Neural progenitor cell (in vitro differentiated cells): ENCODE results near the gene CAPS2. TPM values are rescaled to one million over a fixed set of nuclear protein-coding genes. Genes with fewer than 3 reads are reported as not detected.

Experiments used
- DNase-seq: peaks from one replicate; pipeline ENCODE4 v3.0.0-alpha.2; 2016; ENCODE audit warnings: low spot score
- H2AFZ ChIP-seq: fragments of 200-600 bp; sonication (generic); replicated peaks from 2 replicates; pipeline ENCODE4 v1.6.1; 2016; ENCODE audit warnings: antibody characterized with exemption
- H3F3A ChIP-seq: fragments of 200-600 bp; sonication (generic); 2 replicates; pipeline ENCODE4 v1.6.1; 2016; ENCODE audit warnings: antibody characterized with exemption, low read depth
- H3K27ac ChIP-seq: fragments of 200-600 bp; sonication (generic); 2 replicates; pipeline ENCODE4 v1.5.1; 2016; ENCODE audit warnings: mild to moderate bottlenecking
- H3K27me3 ChIP-seq: fragments of 200-600 bp; sonication (generic); 2 replicates; pipeline ENCODE4 v1.6.1; 2016; ENCODE audit warnings: mild to moderate bottlenecking, moderate library complexity
- H3K36me3 ChIP-seq: fragments of 200-600 bp; sonication (generic); 2 replicates; pipeline ENCODE4 v1.5.1; 2016
- H3K4me1 ChIP-seq: fragments of 200-600 bp; sonication (generic); 2 replicates; pipeline ENCODE4 v1.6.1; 2016; ENCODE audit warnings: mixed run types
- H3K4me2 ChIP-seq: fragments of 200-600 bp; sonication (generic); 2 replicates; pipeline ENCODE4 v1.6.1; 2016
- H3K4me3 ChIP-seq: fragments of 200-600 bp; sonication (generic); 2 replicates; pipeline ENCODE4 v1.5.1; 2016
- H3K79me2 ChIP-seq: fragments of 200-600 bp; sonication (generic); 2 replicates; pipeline ENCODE4 v1.6.1; 2016; ENCODE audit warnings: low read depth
- H3K9ac ChIP-seq: fragments of 200-600 bp; sonication (generic); 2 replicates; pipeline ENCODE4 v1.6.1; 2016
- H3K9me3 ChIP-seq: fragments of 200-600 bp; sonication (generic); 2 replicates; pipeline ENCODE4 v1.5.1; 2016; ENCODE audit warnings: low read depth
- H4K20me1 ChIP-seq: fragments of 200-600 bp; sonication (generic); 2 replicates; pipeline ENCODE4 v1.6.1; 2016; ENCODE audit warnings: low read depth
- H3K27ac Mint-ChIP-seq: 3 replicates; pipeline ENCODE4 v1.8.0; 2021; ENCODE audit warnings: mixed read lengths
- H3K27me3 Mint-ChIP-seq: 2 replicates; pipeline ENCODE4 v1.8.0; 2022; ENCODE audit warnings: low read depth, mild to moderate bottlenecking, inconsistent platforms, moderate library complexity, mixed read lengths; ENCODE audit not compliant: insufficient read depth
- H3K36me3 Mint-ChIP-seq: 3 replicates; pipeline ENCODE4 v1.8.0; 2021; ENCODE audit warnings: mixed read lengths
- H3K4me1 Mint-ChIP-seq: 3 replicates; pipeline ENCODE4 v1.8.0; 2021; ENCODE audit warnings: mixed read lengths
- H3K4me3 Mint-ChIP-seq: 3 replicates; pipeline ENCODE4 v1.8.0; 2021; ENCODE audit warnings: mild to moderate bottlenecking, moderate library complexity, mixed read lengths
- H3K9me3 Mint-ChIP-seq: 3 replicates; pipeline ENCODE4 v1.8.0; 2020; ENCODE audit warnings: mixed read lengths
- EZH2 ChIP-seq: fragments of 200-600 bp; sonication (generic); IDR thresholded peaks from 2 replicates; pipeline ENCODE4 v1.6.1; 2017; ENCODE audit warnings: antibody characterized with exemption, mild to moderate bottlenecking, moderate library complexity
- EZH2phosphoT487 ChIP-seq: fragments of 200-600 bp; sonication (generic); IDR thresholded peaks from 2 replicates; pipeline ENCODE4 v1.6.1; 2017; ENCODE audit warnings: antibody characterized with exemption
- total RNA-seq: library from RNA; depleted of rRNA; stranded (reverse); fragments of >200 nt; gene quantifications from 2 replicates; pipeline ENCODE4 v1.2.3, GENCODE V29; 2015; ENCODE audit warnings: low replicate concordance
- TF ChIP-seq, protein P1 (sequence below): fragments of 200-600 bp; sonication (generic); IDR thresholded peaks from 2 replicates; pipeline ENCODE4 v1.5.1; 2017; ENCODE audit warnings: antibody characterized with exemption, mild to moderate bottlenecking

Gene CAPS2
- total RNA-seq, 1 donor from 2014 or later = 20.1 TPM

DNA sequence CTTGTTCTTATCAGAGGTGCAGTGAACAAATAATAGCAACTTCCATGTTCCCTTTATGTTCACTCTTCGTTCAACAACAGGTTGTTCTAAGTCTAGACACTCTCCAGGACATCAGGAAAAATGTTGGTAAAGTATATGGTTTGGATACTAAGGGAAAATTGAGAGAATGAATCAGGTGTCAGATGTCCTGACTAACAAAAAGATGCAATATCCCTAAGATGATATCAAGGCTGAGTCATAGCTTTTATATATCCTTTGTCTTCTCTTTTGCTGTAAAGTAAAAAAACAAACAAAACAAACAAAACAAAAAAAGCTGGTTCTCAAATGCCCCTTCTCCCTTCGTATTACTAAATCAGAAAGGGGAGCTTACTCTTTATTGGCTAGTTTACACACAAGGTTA is 15.4 kb upstream of the CAPS2 start:
- Mint-ChIP-seq H3K36me3 (no peaks in the 10 kb centered on the region), H3K4me3 (no peak overlapping the region), H3K27ac (no peak overlapping the region)

DNA sequence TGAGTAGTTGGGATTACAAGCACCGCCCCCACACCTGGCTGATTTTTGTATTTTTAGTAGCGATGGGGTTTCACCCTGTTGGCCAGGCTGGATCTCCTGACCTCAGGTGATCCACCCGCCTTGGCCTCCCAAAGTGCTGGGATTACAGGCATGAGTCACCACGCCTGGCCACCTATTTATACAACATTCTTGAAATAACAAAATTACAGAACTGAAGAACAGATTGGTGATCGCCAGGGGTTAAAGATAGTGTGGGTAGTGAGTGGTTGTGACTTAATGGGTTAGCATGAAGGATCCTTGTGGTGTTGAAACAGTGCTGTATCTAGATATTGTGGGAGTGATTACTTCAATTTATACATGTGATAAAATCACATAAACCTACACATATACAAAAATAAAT is 11.7 kb upstream of the CAPS2 start:
- no peak overlapping the region for H3K27ac Mint-ChIP-seq
- DNase-seq = no peak
- H3K9me3 Mint-ChIP-seq = peaks cover 7% of the 10 kb centered on the region

More for the DNA sequence above, 15.4 kb upstream of the CAPS2 start:
- H3K27ac ChIP-seq = no peak overlapping the region
- DNase-seq = no peak
- Mint-ChIP-seq H3K4me1 (no peaks in the 10 kb centered on the region), H3K9me3 (no peaks in the 10 kb centered on the region), H3K27me3 (peaks cover 2% of the 10 kb centered on the region)
- no peaks in the 10 kb centered on the region for H3F3A ChIP-seq
- H3K4me3 ChIP-seq = no peak overlapping the region
- H3K9ac ChIP-seq = no peak overlapping the region
- no peaks in the 10 kb centered on the region for H3K9me3 ChIP-seq
- H3K4me2 ChIP-seq = no peak overlapping the region
- no peaks in the 10 kb centered on the region for H3K27me3 ChIP-seq
- TF ChIP-seq, protein P1, sequence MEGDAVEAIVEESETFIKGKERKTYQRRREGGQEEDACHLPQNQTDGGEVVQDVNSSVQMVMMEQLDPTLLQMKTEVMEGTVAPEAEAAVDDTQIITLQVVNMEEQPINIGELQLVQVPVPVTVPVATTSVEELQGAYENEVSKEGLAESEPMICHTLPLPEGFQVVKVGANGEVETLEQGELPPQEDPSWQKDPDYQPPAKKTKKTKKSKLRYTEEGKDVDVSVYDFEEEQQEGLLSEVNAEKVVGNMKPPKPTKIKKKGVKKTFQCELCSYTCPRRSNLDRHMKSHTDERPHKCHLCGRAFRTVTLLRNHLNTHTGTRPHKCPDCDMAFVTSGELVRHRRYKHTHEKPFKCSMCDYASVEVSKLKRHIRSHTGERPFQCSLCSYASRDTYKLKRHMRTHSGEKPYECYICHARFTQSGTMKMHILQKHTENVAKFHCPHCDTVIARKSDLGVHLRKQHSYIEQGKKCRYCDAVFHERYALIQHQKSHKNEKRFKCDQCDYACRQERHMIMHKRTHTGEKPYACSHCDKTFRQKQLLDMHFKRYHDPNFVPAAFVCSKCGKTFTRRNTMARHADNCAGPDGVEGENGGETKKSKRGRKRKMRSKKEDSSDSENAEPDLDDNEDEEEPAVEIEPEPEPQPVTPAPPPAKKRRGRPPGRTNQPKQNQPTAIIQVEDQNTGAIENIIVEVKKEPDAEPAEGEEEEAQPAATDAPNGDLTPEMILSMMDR = no peak
- TF ChIP-seq EZH2 (no peak), EZH2phosphoT487 (no peak)
- no peaks in the 10 kb centered on the region for H3K36me3 ChIP-seq
- no peaks in the 10 kb centered on the region for H3K79me2 ChIP-seq
- no peaks in the 10 kb centered on the region for H4K20me1 ChIP-seq
- H2AFZ ChIP-seq = no peak overlapping the region
- H3K4me1 ChIP-seq = no peaks in the 10 kb centered on the region

DNA sequence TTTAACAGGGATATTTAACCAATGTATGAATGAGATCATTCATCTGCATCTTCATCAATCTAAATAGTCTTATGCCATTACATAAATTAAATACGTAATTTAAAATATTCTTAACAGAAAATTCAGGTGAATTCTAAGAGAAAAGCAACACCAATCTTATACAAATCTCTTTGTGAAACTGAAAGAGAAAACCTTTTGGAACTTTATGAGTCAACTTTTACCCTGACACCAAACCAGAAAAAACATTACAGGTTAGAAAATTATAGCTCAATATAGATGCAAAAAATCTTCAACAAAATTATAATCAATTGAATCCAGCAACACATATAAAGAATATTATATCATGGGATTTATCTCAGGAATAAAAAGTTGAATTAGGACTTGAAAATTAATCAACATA is 7.8 kb upstream of the CAPS2 start:
- Histone ChIP-seq H3K9ac (no peak overlapping the region), H3K27me3 (no peaks in the 10 kb centered on the region), H3K4me3 (no peak overlapping the region), H3K79me2 (no peaks in the 10 kb centered on the region), H3K27ac (no peak overlapping the region), H3K9me3 (no peaks in the 10 kb centered on the region), H3K36me3 (no peaks in the 10 kb centered on the region), H2AFZ (no peak overlapping the region), H3F3A (no peaks in the 10 kb centered on the region), H3K4me1 (no peaks in the 10 kb centered on the region), H3K4me2 (no peak overlapping the region), H4K20me1 (no peaks in the 10 kb centered on the region)
- Mint-ChIP-seq H3K4me1 (peaks cover 12% of the 10 kb centered on the region), H3K4me3 (no peak overlapping the region), H3K27me3 (peaks cover 8% of the 10 kb centered on the region), H3K36me3 (no peaks in the 10 kb centered on the region), H3K27ac (no peak overlapping the region), H3K9me3 (peaks cover 7% of the 10 kb centered on the region)
- DNase-seq = no peak
- TF ChIP-seq EZH2phosphoT487 (no peak), EZH2 (no peak)
- TF ChIP-seq, protein P1 = no peak

More for the DNA sequence above, 11.7 kb upstream of the CAPS2 start:
- Histone ChIP-seq H3K4me1 (no peaks in the 10 kb centered on the region), H3F3A (no peaks in the 10 kb centered on the region), H3K4me2 (no peak overlapping the region), H3K27ac (no peak overlapping the region), H4K20me1 (no peaks in the 10 kb centered on the region), H3K4me3 (no peak overlapping the region), H3K79me2 (no peaks in the 10 kb centered on the region), H3K36me3 (no peaks in the 10 kb centered on the region), H3K27me3 (no peaks in the 10 kb centered on the region), H3K9ac (no peak overlapping the region), H2AFZ (no peak overlapping the region), H3K9me3 (no peaks in the 10 kb centered on the region)
- Mint-ChIP-seq H3K4me3 (no peak overlapping the region), H3K4me1 (no peaks in the 10 kb centered on the region), H3K27me3 (peaks cover 4% of the 10 kb centered on the region), H3K36me3 (no peaks in the 10 kb centered on the region)
- TF ChIP-seq, protein P1 = no peak
- TF ChIP-seq EZH2 = no peak
- TF ChIP-seq EZH2phosphoT487 = no peak
